IPS-11a (cell line): Measurements from ENCODE around the gene HCN3.

Experiments used
- H3K4me3 ChIP-seq: one replicate; pipeline ENCODE4 v1.5.1; 2013; ENCODE audit warnings: low read depth, low read length, control low read depth

Gene HCN3

GRCh38 chr1:155308493-155309422 lies 31.5 kb downstream of the HCN3 start, which contains the start of gene FDPS:
TSS of gene FDPS (plus strand) at chr1:155308866. CDS start at chr1:155309790, 924 bp downstream.
- peak within 1 kb of the TSS; percentile 95 for H3K4me3 ChIP-seq

GRCh38 chr1:155309423-155310021 lies 32.3 kb downstream of the HCN3 start:
- peak overlapping the region; percentile 95 for H3K4me3 ChIP-seq

- H3K4me3 ChIP-seq, result no peak overlapping the region
These were observed 36.0 kb downstream of the HCN3 start for GRCh38 chr1:155313261-155313660.

DNA sequence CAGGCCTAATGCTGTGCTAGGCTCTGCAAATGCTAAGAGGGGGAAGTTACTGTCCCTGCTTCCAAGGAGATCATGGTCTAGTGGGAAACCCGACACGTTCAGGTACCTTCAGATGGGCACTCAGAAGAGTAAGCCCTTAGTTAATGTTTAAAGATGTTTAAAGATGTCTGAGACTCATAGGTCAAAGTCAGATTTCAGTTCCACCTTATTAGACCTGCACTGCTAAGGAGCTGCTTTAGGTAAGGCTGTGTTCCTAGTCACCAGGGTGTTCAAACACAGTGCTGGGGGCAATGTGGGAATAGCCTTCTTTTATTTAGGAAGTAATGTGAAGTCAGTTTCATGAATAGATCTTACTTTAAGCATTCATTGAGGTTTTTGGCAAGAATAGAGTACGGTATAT lies 39.7 kb downstream of the HCN3 start:
- H3K4me3 ChIP-seq, result no peak overlapping the region

GRCh38 chr1:155318082-155318481 lies 40.8 kb downstream of the HCN3 start:
- H3K4me3 ChIP-seq, result no peak overlapping the region

GRCh38 chr1:155319536-155319935 lies 42.3 kb downstream of the HCN3 start:
- no peak overlapping the region for H3K4me3 ChIP-seq

- peak overlapping the region; percentile 18 for H3K4me3 ChIP-seq
These were observed 43.0 kb downstream of the HCN3 start for GRCh38 chr1:155320252-155320651.

DNA sequence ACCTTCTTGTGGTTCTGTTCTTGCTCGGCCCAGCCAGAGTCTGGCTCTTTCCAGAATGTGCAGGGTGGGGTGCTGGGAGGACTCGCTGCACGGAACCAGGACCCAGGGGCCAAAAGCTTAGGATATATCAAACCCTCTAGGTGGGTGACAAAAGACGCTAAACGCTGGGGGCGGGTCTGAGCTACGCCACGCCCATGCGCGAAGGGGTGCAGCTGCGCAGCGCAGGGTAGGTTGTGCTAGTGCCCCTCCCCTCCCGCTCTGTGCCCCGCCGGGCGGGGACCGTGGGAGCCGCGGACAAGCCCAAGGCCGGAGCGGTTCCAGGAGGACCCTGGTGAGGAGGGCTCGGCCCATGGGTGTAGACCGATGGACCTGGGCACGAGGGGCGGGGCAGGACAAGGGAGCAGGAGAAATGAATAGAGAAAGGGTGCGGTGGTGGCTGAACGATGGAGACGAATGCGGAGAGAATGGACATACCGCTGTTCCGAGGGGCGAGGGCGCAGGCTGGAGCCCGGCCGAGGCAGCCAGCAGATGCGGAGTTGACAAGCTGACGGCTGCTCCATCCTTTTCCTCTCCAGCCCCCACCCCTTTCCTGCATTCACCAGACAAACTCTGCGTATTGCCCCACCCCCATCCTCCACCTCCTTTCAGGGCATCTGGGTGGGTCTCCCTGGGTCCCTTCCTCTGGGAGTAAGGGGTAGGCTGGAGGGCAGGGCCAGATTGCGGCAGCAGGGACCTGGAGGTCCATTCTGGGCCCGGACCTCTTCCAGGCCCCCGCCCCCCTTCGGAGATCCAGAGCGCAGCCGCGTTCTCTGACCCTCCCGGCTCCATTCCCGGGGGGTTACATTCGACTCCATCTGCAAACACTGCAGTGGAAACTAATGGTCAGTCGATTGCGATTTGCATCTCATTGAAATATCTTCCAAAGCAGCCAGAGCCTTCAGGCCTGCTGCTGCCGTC lies 43.7 kb downstream of the HCN3 start, which contains the start of gene RUSC1:
Gene RUSC1, plus strand, starts transcription at position 234 of the 957 bp plus-strand sequence. CDS start 880 bp downstream, outside the sequence.
- peak within 1 kb of the TSS; percentile 45 for H3K4me3 ChIP-seq

GRCh38 chr1:155321639-155322503 lies 44.6 kb downstream of the HCN3 start:
- H3K4me3 ChIP-seq, result peak overlapping the region; percentile 39

DNA sequence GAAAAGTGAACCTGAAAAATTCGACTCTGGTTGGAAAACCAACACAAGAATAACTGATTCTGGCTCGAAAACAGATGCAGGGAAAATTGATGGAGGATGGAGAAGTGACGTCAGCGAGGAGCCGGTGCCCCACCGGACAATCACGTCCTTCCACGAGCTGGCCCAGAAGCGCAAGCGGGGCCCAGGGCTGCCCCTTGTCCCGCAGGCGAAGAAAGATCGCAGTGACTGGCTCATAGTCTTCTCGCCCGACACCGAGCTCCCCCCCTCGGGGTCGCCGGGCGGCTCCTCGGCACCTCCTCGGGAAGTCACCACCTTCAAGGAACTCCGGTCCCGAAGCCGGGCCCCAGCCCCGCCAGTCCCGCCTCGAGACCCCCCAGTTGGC lies 45.3 kb downstream of the HCN3 start:
- H3K4me3 ChIP-seq, result peak overlapping the region; percentile 39

DNA sequence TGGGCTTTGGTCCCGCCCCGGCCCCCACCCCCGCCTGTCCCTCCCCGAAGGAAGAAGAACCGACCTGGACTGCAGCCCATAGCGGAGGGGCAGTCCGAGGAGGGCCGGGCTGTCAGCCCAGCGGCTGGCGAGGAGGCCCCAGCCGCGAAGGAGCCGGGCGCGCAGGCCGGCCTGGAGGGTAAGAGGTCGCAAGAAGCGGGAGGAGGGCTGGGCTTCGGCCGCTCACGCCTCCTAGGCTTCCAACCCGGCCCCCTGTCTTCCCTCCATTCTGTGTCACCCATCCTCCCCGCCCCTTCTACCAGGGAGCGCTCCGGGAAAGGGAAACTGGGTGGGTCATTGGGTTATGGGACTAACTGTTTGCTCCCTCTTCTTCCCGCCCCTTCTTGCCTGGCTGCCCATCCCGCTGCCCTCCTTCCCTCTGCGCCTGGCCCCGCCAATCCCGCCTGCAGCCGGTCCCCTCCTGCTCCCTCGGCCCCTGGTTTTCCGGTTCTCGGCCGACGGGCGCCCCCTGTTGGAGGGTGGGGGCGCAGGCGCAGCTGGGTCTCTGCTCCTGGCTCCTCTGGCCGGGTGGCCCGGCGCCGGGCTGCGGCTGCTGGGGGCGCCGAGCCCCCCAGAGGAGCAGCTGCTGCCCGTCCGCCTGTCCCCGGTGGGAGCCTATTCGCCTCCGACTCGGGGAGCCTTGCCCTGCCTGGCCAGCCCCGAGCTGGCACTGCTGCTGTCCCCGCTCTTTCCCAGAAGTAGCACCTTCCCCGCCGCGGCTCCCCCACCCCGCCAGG lies 45.9 kb downstream of the HCN3 start:
- peak overlapping the region; percentile 83 for H3K4me3 ChIP-seq

GRCh38 chr1:155323729-155324036 lies 46.4 kb downstream of the HCN3 start:
- H3K4me3 ChIP-seq, result peak overlapping the region; percentile 83

DNA sequence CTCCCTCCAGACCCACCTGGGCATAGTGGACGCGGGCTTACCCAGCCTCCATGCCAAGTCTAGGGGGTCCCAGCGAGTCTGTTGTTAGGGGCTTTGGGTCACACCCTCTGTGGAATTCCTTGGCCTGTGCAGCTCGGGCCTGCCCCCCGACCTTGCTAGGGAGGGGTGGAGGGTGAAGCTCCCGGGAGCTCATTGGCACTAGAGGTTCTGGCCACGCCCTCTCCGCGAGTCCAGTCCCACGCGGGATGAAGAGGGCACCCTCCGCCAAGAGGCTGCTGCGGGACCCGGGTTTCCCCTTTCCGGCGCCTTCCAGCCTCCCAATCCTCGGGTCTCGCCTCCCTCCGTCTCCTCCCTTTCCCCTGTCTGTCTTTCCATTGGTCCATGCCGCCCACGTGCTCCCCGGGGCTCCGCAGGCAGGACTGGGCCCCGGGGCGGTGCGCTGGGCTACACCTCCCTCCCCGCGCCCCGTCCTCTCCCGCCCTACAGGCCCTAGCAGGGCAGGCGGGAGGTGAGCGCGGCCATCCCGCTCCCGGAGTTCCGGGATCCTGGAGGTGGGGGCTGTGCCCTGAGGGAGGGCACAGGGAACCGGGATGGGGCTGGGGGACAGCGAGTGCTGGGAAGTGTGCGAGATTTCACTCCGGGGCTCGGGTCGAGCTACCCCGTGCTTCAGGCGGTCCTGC lies 46.9 kb downstream of the HCN3 start:
- H3K4me3 ChIP-seq, result peak overlapping the region; percentile 83

GRCh38 chr1:155324717-155325602 lies 47.7 kb downstream of the HCN3 start:
- peak overlapping the region; percentile 83 for H3K4me3 ChIP-seq

DNA sequence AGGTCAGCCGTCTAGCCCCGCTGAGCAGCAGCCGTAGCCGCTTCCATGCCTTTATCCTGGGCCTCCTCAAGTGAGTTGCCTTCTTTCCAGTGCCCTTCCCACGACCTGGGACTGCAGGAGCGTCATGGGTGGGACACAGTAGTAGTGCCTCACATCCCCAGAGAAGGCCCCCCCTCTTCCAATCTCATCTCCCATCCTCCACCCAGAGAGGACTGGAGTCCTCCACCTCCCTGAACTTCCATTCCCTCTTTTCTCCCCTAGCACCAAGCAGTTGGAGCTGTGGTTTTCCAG lies 48.3 kb downstream of the HCN3 start:
- peak overlapping the region; percentile 83 for H3K4me3 ChIP-seq

- H3K4me3 ChIP-seq, result no peak overlapping the region
These were observed 48.8 kb downstream of the HCN3 start for GRCh38 chr1:155326020-155326526.

DNA sequence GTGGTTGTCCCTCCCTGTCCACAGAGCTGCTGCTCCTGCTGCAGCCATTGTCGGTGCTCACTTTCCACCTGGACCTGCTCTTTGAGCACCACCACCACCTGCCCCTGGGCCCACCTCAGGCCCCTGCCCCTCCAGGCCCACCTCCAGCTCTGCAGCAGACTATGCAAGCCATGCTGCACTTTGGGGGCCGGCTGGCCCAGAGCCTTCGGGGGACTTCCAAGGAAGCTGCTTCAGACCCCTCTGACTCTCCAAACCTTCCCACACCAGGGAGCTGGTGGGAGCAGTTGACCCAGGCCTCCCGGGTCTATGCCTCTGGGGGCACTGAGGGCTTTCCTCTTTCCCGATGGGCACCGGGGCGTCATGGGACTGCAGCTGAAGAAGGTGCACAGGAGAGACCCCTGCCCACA lies 49.4 kb downstream of the HCN3 start:
- no peak overlapping the region for H3K4me3 ChIP-seq

- no peak overlapping the region for H3K4me3 ChIP-seq
These were observed 50.7 kb downstream of the HCN3 start for GRCh38 chr1:155327981-155328380.
